8988T (cell line): ENCODE measurements around the gene OR9Q2.
"Not testable (repeated sequence)": the region's sequence is repeated elsewhere in the genome, so short reads cannot be mapped to it uniquely, and the experiment has no call there.

Source experiments
- DNase-seq: peaks from one replicate; pipeline ENCODE4 v3.0.0; 2011

Gene OR9Q2, protein sequence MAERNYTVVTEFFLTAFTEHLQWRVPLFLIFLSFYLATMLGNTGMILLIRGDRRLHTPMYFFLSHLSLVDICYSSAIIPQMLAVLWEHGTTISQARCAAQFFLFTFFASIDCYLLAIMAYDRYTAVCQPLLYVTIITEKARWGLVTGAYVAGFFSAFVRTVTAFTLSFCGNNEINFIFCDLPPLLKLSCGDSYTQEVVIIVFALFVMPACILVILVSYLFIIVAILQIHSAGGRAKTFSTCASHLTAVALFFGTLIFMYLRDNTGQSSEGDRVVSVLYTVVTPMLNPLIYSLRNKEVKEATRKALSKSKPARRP

GRCh38 chr11:58188770-58189169, at the start of gene OR9Q2:
Gene OR9Q2 (plus strand): TSS chr11:58189070. CDS start chr11:58190491, 1,421 bp downstream.
- no peak for DNase-seq

GRCh38 chr11:58142761-58143160, 46.1 kb upstream of the OR9Q2 start:
- DNase-seq, result no peak

DNA sequence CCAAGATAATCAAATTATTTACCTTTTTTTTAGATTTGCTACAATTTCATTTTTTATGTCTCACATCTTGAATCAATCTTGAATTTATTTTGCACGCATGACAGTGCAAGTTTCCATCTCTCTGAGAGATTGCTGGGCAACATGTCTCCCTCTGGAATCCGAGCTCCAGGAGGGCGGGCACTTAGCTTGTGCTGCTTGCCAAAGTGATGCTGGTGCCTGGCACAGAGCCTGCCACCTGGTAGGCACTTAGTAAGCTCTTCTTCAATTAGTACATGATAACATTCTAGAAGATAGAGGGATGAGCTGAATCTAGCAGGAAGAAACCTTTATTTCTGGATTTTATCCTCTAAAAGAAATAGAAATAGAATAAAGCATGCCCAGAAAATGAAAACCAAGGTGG, 36.1 kb upstream of the OR9Q2 start:
- DNase-seq, result no peak

GRCh38 chr11:58164389-58164788, 24.5 kb upstream of the OR9Q2 start:
- no peak for DNase-seq

DNA sequence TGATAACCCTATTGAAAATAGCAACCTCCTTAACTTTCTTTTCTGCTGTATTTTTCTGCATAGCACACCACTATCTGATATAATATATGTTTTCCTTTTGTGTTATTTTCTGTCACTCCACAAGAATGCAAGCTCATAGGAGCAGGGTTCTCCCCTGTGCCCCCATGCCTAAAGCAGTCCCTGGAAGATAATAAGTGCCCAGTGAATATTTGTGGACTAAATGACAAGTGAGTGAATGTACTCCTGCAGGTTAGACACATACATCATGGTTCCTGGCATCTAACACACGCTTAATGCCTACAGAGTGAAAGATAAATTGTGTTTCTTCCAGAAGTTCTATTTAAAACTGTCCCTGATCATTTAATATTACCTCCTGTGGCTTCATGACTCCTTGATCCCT, 23.9 kb upstream of the OR9Q2 start:
- DNase-seq, result no peak

DNA sequence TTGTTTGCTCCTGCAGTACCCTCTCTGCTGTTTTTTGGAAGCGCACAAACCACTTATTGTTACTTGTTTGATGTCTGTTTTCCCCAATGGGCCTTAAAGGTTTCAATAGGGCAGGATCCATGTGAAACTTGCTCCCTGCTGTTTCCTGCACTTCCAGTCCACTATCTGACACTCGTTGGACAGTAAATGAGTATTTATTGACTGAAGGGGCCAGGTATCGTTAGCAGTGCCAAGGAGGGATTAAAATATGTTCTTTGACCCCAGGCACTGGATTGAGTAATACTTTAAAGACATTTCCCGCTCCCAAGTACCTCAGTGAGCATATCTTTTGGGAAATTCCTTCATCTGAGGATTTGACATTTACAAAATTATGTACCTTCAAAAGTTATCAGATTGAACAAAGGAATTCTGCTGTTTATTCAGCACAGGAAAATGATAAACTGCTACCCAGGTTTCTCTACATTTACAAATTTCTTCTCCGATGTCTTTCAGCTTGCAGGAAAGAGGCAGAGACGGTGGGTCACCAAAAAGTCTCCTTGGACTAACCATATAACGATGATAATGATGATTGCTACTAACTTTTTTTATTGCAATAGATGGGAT, 23.3 kb upstream of the OR9Q2 start:
- no peak for DNase-seq

DNA sequence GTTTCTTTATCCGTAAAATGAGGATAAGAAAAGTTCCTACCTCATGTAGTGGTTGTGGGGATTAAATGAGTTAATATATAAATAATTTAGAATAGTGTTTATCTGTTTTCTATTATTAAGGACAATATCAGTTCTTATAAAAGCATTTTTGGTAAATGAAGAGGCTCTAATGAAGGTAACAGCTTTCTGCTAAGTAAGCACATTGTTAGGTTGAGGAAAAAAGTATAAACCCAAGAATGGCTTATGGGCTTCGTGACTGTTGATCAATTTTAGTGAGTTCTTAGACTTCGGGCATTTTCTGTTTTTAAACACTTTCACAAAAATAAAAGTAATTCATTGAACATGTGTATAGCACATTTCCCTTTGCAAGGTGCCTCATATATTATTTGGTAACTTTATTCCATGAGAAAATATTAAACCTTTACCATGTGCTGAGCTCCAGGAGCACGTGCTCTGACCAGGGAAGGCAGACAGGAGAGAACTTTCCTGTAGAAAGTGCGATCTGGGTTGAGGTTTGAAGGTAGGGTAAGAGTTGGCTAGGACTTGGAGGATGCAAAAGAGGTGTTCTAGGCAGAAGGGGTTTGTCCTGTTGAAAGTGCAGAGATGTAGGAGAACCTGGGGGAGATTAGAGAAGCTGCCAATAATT, 11.3 kb upstream of the OR9Q2 start:
- no peak for DNase-seq

DNA sequence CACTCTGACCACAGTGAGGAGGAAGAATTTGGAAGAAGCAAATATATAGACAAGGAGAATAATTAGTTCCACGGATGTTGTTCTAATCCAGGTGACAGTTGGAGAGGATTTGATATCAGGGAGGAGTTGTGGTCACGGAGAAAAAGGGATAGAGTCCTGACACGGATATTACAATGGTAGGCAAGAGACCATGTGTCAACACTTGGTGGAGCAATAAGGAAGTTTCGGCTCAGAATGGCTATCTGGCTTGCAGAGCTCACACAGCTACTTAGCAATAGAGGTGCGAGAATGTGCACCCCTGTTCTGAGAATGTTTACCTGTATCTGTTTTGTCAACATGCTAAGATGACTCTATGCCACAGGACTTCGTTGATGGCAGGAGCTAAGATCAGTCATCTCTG, 10.4 kb upstream of the OR9Q2 start:
- no peak for DNase-seq

- no peak for DNase-seq
Measured at GRCh38 chr11:58179648-58180047, 9.2 kb upstream of the OR9Q2 start.

GRCh38 chr11:58186938-58187337, 1.9 kb upstream of the OR9Q2 start:
- no peak for DNase-seq

- no peak for DNase-seq
Measured at GRCh38 chr11:58192229-58192628, 3.4 kb downstream of the OR9Q2 start.

- DNase-seq, result no peak
Measured at GRCh38 chr11:58193391-58193790, 4.5 kb downstream of the OR9Q2 start.

GRCh38 chr11:58195939-58196338, 7.1 kb downstream of the OR9Q2 start:
- DNase-seq, result no peak

- no peak for DNase-seq
Measured at GRCh38 chr11:58199271-58199670, 10.4 kb downstream of the OR9Q2 start.

- no peak for DNase-seq
Measured at GRCh38 chr11:58204042-58204441, 15.2 kb downstream of the OR9Q2 start, which contains the start of gene OR1S2. Gene OR1S2 (minus strand): TSS chr11:58204142. CDS start chr11:58204142, 0 bp downstream.

GRCh38 chr11:58212420-58212819, 23.6 kb downstream of the OR9Q2 start, which contains the start of gene OR1S1:
Gene OR1S1 (plus strand): TSS chr11:58212720.
- not testable (repeated sequence) for DNase-seq

- no peak for DNase-seq
Measured at GRCh38 chr11:58216476-58216875, 27.6 kb downstream of the OR9Q2 start.

DNA sequence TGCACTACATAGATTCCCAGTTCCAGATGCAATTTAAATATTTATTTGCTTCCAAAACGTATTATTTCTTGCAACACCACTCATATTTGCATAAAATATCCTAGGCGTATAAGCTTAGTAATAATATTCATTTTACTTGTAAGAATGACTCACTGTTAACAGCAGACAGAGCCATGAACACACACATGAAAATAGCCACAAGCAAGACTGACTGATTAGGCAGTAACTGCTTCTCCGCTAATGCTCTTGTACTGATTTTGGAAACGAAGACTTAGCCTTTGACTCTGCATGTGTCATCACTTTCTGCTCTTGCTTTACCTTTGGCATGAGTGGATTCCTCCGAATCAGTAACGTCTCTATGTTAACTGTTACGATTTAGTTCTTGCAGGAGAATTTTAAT, 33.9 kb downstream of the OR9Q2 start:
- no peak for DNase-seq

- DNase-seq, result no peak
Measured at GRCh38 chr11:58227956-58228615, 39.2 kb downstream of the OR9Q2 start.
